H1 (cell line): Measurements from ENCODE around the gene MYBPC1. TPM values are rescaled to one million over a fixed set of nuclear protein-coding genes. Genes with fewer than 3 reads are reported as not detected.

Experiments used
- CTCF ChIA-PET: fragments of 300-600 bp; sonication (Branson Sonifier 250); formaldehyde crosslinking; loops from one replicate; lab custom pipeline; 2021; ENCODE audit not compliant: partially characterized antibody; lab: Charles Lee
- POLR2A ChIA-PET: fragments of 300-600 bp; sonication (Branson Sonifier 250); formaldehyde crosslinking; loops from one replicate; lab custom pipeline; 2021; ENCODE audit warnings: inconsistent platforms; ENCODE audit not compliant: partially characterized antibody; lab: Charles Lee
- DNase-seq, 2 experiments: peaks; one replicate each; pipeline versions ENCODE4 v3.0.0 to v3.0.0-alpha.2; 2010 to 2022; ENCODE audit warnings: low spot score in 2 of 2, low read depth in 1 of 2, mixed read lengths in 1 of 2
- FAIRE-seq: peaks from 2 replicates; lab custom pipeline; 2011; peaks lifted over from hg19 to GRCh38; lab: Jason Lieb, UNC
- H2AFZ ChIP-seq: 2 replicates; pipeline ENCODE4 v1.8.1; 2012; ENCODE audit warnings: low read length, inconsistent platforms
- H2AK5ac ChIP-seq: 2 replicates; pipeline ENCODE4 v1.6.1; 2013; ENCODE audit warnings: low read depth, low read length
- H2BK120ac ChIP-seq: replicated peaks from 2 replicates; pipeline ENCODE3; 2013; ENCODE audit warnings: low read depth, low read length, inconsistent platforms
- H2BK12ac ChIP-seq: 2 replicates; pipeline ENCODE4 v1.6.1; 2013; ENCODE audit warnings: low read depth, low read length
- H2BK15ac ChIP-seq: 2 replicates; pipeline ENCODE4 v1.6.1; 2013; ENCODE audit warnings: low read length
- H2BK20ac ChIP-seq: 2 replicates; pipeline ENCODE4 v1.6.1; 2013; ENCODE audit warnings: low read length
- H2BK5ac ChIP-seq: 2 replicates; pipeline ENCODE4 v1.6.1; 2013; ENCODE audit warnings: low read depth, low read length
- H3K14ac ChIP-seq: 2 replicates; pipeline ENCODE4 v1.6.1; 2013; ENCODE audit warnings: inconsistent platforms; ENCODE audit not compliant: insufficient read length
- H3K18ac ChIP-seq: 2 replicates; pipeline ENCODE4 v1.6.1; 2013; ENCODE audit warnings: low read length; ENCODE audit errors: extremely low read depth
- H3K23ac ChIP-seq: 2 replicates; pipeline ENCODE4 v1.6.1; 2013; ENCODE audit warnings: inconsistent platforms; ENCODE audit not compliant: insufficient read length
- H3K23me2 ChIP-seq: 2 replicates; pipeline ENCODE4 v1.6.1; 2013; ENCODE audit warnings: low read depth, low read length
- H3K27ac ChIP-seq: 2 replicates; pipeline ENCODE4 v1.6.1; 2011; ENCODE audit warnings: low read depth, low read length, inconsistent platforms
- H3K27me3 ChIP-seq, 4 experiments: replicated peaks in 1 of 4; 1 replicate in 1 of 4; 2 replicates in 3 of 4; pipeline versions ENCODE4 v1.6.1 to v1.8.1; 2011 to 2013; ENCODE audit warnings: low read length in 3 of 4, mild to moderate bottlenecking in 3 of 4, inconsistent platforms in 2 of 4, mixed read lengths in 2 of 4, moderate library complexity in 1 of 4; ENCODE audit not compliant: control insufficient read depth in 3 of 4, insufficient read depth in 3 of 4; ENCODE audit errors: extremely low read depth in 1 of 4
- H3K36me3 ChIP-seq, 4 experiments: 2 replicates each; pipeline versions ENCODE4 v1.6.1 to v1.8.1; 2011 to 2013; ENCODE audit warnings: mild to moderate bottlenecking in 4 of 4, low read length in 3 of 4, moderate library complexity in 2 of 4, control low read depth in 1 of 4, inconsistent platforms in 1 of 4; ENCODE audit not compliant: insufficient read depth in 4 of 4, control insufficient read depth in 2 of 4
- H3K4ac ChIP-seq: replicated peaks from 2 replicates; pipeline ENCODE3; 2013; ENCODE audit warnings: low read length, low read depth, mixed read lengths, inconsistent platforms; ENCODE audit not compliant: insufficient read length
- H3K4me1 ChIP-seq, 4 experiments: replicated peaks in 1 of 4; 1 replicate in 1 of 4; 2 replicates in 3 of 4; pipeline versions ENCODE4 v1.6.1 to v1.8.1; 2011 to 2013; ENCODE audit warnings: low read length in 3 of 4, inconsistent platforms in 2 of 4, mixed read lengths in 1 of 4; ENCODE audit not compliant: insufficient read depth in 4 of 4, control insufficient read depth in 3 of 4
- H3K4me2 ChIP-seq, 2 experiments: 2 replicates each; pipeline versions ENCODE4 v1.6.1 to v1.8.1; 2011 to 2013; ENCODE audit warnings: low read depth in 2 of 2, low read length in 2 of 2, control low read depth in 1 of 2, inconsistent platforms in 1 of 2, mild to moderate bottlenecking in 1 of 2; ENCODE audit not compliant: insufficient read depth in 1 of 2
- H3K4me3 ChIP-seq, 4 experiments: fragments of 200-600, 300-600 bp in 1 of 4; sonication (generic), shearing (Covaris generic), sonication (Bioruptor Twin) in 1 of 4; 2 replicates each; pipeline versions ENCODE4 v1.5.1 to v1.8.1; 2011 to 2016; ENCODE audit warnings: low read length in 4 of 4, low read depth in 3 of 4, control low read depth in 2 of 4, inconsistent platforms in 2 of 4, mild to moderate bottlenecking in 2 of 4, mixed read lengths in 1 of 4, moderate library complexity in 1 of 4; ENCODE audit not compliant: insufficient read depth in 2 of 4; ENCODE audit errors: extremely low read depth in 1 of 4
- H3K56ac ChIP-seq: replicated peaks from 2 replicates; pipeline ENCODE3; 2013; ENCODE audit warnings: low read depth, mild to moderate bottlenecking, mixed read lengths, low read length, inconsistent platforms; ENCODE audit not compliant: insufficient read length
- H3K79me1 ChIP-seq: 2 replicates; pipeline ENCODE4 v1.6.1; 2013; ENCODE audit warnings: low read depth, low read length, control low read depth
- H3K79me2 ChIP-seq, 2 experiments: 2 replicates each; pipeline versions ENCODE4 v1.6.1 to v1.8.1; 2012 to 2013; ENCODE audit warnings: low read length in 2 of 2, mild to moderate bottlenecking in 2 of 2, inconsistent platforms in 1 of 2; ENCODE audit not compliant: insufficient read depth in 2 of 2, control insufficient read depth in 1 of 2
- H3K9ac ChIP-seq, 4 experiments: replicated peaks in 1 of 4; 1 replicate in 1 of 4; 2 replicates in 3 of 4; pipeline versions ENCODE4 v1.6.1 to v1.8.1; 2011 to 2013; ENCODE audit warnings: low read depth in 3 of 4, low read length in 3 of 4, control low read depth in 2 of 4, mild to moderate bottlenecking in 2 of 4, moderate library complexity in 2 of 4, inconsistent platforms in 1 of 4; ENCODE audit errors: extremely low read depth in 1 of 4
- H3K9me3 ChIP-seq, 2 experiments: 2 replicates each; pipeline versions ENCODE4 v1.6.1 to v1.8.1; 2012 to 2013; ENCODE audit warnings: mild to moderate bottlenecking in 2 of 2, moderate library complexity in 2 of 2, control low read depth in 1 of 2, inconsistent platforms in 1 of 2, low read depth in 1 of 2, low read length in 1 of 2, mixed read lengths in 1 of 2; ENCODE audit not compliant: insufficient read depth in 2 of 2
- H4K20me1 ChIP-seq, 2 experiments: replicated peaks in 1 of 2; 2 replicates each; pipeline versions ENCODE3 to v1.8.1; 2011 to 2013; ENCODE audit warnings: inconsistent platforms in 2 of 2, low read length in 2 of 2, mild to moderate bottlenecking in 1 of 2; ENCODE audit not compliant: insufficient read depth in 2 of 2, control insufficient read depth in 1 of 2
- H4K5ac ChIP-seq: 2 replicates; pipeline ENCODE4 v1.6.1; 2013; ENCODE audit warnings: low read length, low read depth, mixed read lengths, inconsistent platforms; ENCODE audit not compliant: insufficient read length
- H4K8ac ChIP-seq: 2 replicates; pipeline ENCODE4 v1.8.0; 2013; ENCODE audit warnings: mild to moderate bottlenecking, moderate library complexity, low read length, inconsistent platforms; ENCODE audit not compliant: insufficient read depth; ENCODE audit errors: extremely low read depth
- H4K91ac ChIP-seq: replicated peaks from 2 replicates; pipeline ENCODE3; 2013; ENCODE audit warnings: low read length, mixed read lengths, inconsistent platforms; ENCODE audit not compliant: insufficient read length
- BACH1 ChIP-seq: IDR thresholded peaks from 2 replicates; pipeline ENCODE4 v1.6.1; 2012; ENCODE audit warnings: low read length, improper control_type of control experiment
- CEBPB ChIP-seq: IDR thresholded peaks from 2 replicates; pipeline ENCODE4 v1.6.1; 2012; ENCODE audit warnings: low read depth, low read length
- CHD2 ChIP-seq: IDR thresholded peaks from 2 replicates; pipeline ENCODE4 v1.6.1; 2012; ENCODE audit warnings: low read length, improper control_type of control experiment
- CTBP2 ChIP-seq: IDR thresholded peaks from 2 replicates; pipeline ENCODE4 v1.7.0; 2011; ENCODE audit warnings: borderline replicate concordance, mild to moderate bottlenecking, moderate library complexity, mixed read lengths, low read length; ENCODE audit not compliant: insufficient read depth, insufficient read length
- FOSL1 ChIP-seq: IDR thresholded peaks from 2 replicates; pipeline ENCODE4 v1.6.1; 2011; ENCODE audit warnings: mild to moderate bottlenecking, low read depth, low read length, moderate library complexity; ENCODE audit not compliant: insufficient read depth
- GTF2F1 ChIP-seq: IDR thresholded peaks from 2 replicates; pipeline ENCODE4 v1.6.1; 2012; ENCODE audit warnings: low read depth, low read length, improper control_type of control experiment, borderline replicate concordance
- NANOG ChIP-seq: IDR thresholded peaks from 2 replicates; pipeline ENCODE4 v1.6.1; 2011; ENCODE audit warnings: low read length, low read depth, mild to moderate bottlenecking, inconsistent platforms; ENCODE audit not compliant: insufficient read depth, poor library complexity, severe bottlenecking
- NRF1 ChIP-seq: IDR thresholded peaks from 2 replicates; pipeline ENCODE4 v1.6.1; 2011; ENCODE audit warnings: mild to moderate bottlenecking, low read depth, low read length, improper control_type of control experiment
- PHF8 ChIP-seq: fragments of 200-600 bp; sonication (generic); conservative IDR thresholded peaks from 2 replicates; pipeline ENCODE4 v1.7.1; 2012; ENCODE audit warnings: low read depth, mild to moderate bottlenecking, inconsistent platforms, low read length, moderate library complexity
- RXRA ChIP-seq: IDR thresholded peaks from 2 replicates; pipeline ENCODE4 v1.6.1; 2011; ENCODE audit warnings: low read depth, mild to moderate bottlenecking, low read length, moderate library complexity; ENCODE audit not compliant: insufficient read depth
- SIX5 ChIP-seq: IDR thresholded peaks from 2 replicates; pipeline ENCODE4 v1.6.1; 2011; ENCODE audit warnings: mild to moderate bottlenecking, low read depth, low read length
- SP4 ChIP-seq: IDR thresholded peaks from 2 replicates; pipeline ENCODE4 v1.6.1; 2012; ENCODE audit warnings: low read length, inconsistent platforms
- TAF7 ChIP-seq: optimal IDR thresholded peaks from 2 replicates; pipeline ENCODE3; 2011; ENCODE audit warnings: low read depth, mild to moderate bottlenecking, inconsistent platforms, low read length, moderate library complexity, borderline replicate concordance
- WGBS, 2 experiments: shearing (Covaris generic) in 1 of 2; methylation state at CpG; one replicate each; pipeline versions ENCODE4 v1.1.6 to v1.1.7; 2013 to 2015; ENCODE audit warnings: low lambda C conversion rate in 2 of 2, mixed read lengths in 2 of 2, inconsistent platforms in 1 of 2, low coverage in 1 of 2, missing lambda C conversion rate in 1 of 2; ENCODE audit not compliant: insufficient replicate concordance in 2 of 2, insufficient coverage in 1 of 2, insufficient read length in 1 of 2; ENCODE audit errors: extremely low coverage in 1 of 2, missing lambda C conversion rate in 1 of 2; 5-methylcytosine and 5-hydroxymethylcytosine counted together
- polyA plus RNA-seq, 7 experiments: library from polyadenylated mRNA; depleted of rRNA in 3 of 7; stranded (reverse) in 5 of 7; unstranded in 2 of 7; fragments of >200 nt in 5 of 7; fragments of 200-250 nt in 2 of 7; gene quantifications; 1 replicate in 5 of 7; 2 replicates in 1 of 7; 4 replicates in 1 of 7; pipeline versions ENCODE4 v1.2.1 to v1.2.3, GENCODE V29; 2011 to 2013; ENCODE audit warnings: missing spikeins in 2 of 7, mixed read lengths in 2 of 7
- total RNA-seq: library from RNA; stranded (reverse); fragmentation: NEBNext Ultra II Directional; extraction: Animal tissue kit (Norgen Biotek cat#: 25700); gene quantifications from 2 replicates; pipeline ENCODE4 v1.2.1, GENCODE V29; 2021
- TF ChIP-seq, protein P1 (sequence below): IDR thresholded peaks from 2 replicates; pipeline ENCODE4 v1.6.1; 2012; ENCODE audit warnings: low read length, inconsistent platforms

Gene MYBPC1
- total and polyA plus RNA-seq, 2 of the 8 experiments (the other 6 are each of a cell fraction or from before 2014, with no cell fraction given) = not detected

DNA sequence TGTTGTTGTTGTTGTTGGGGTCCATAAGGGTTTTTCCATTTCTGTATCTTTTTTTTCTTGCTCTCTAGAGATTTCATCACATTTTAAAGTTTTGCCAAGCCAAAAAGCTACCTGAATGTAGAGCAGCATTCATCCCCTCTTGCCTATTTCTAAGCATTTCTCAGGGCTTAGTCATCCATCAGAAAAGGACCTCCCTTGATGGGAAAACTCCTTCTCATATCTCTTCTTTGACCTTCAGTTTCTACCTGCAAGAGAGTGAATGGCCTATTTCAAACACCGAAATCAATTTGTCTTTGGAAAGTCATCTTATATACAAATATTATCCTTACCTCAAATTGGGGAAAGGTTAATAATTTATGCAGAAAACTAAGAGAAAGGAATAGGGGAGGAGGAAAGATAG is 4.5 kb downstream of the MYBPC1 start:
- Histone ChIP-seq H2BK5ac (no peak overlapping the region), H3K4ac (no peak overlapping the region), H3K9me3 (no peaks in the 10 kb centered on the region), H3K27ac (no peak overlapping the region), H3K4me1 (peaks cover 0 to 5% (median 4%) of the 10 kb centered on the region in 4 experiments; a peak in 4 of 7 replicates), H3K27me3 (no peaks in the 10 kb centered on the region), H3K14ac (no peak overlapping the region), H2BK120ac (no peak overlapping the region), H2BK12ac (no peak overlapping the region), H4K5ac (no peak overlapping the region), H3K4me2 (no peak overlapping the region), H4K8ac (no peak overlapping the region), H4K20me1 (no peaks in the 10 kb centered on the region), H3K23ac (no peak overlapping the region), H2AK5ac (no peak overlapping the region), H3K79me2 (no peaks in the 10 kb centered on the region), H2AFZ (no peak overlapping the region), H2BK15ac (no peak overlapping the region), H2BK20ac (no peak overlapping the region), H3K36me3 (no peaks in the 10 kb centered on the region), H3K18ac (no peak overlapping the region), H4K91ac (no peak overlapping the region), H3K79me1 (no peaks in the 10 kb centered on the region), H3K23me2 (no peaks in the 10 kb centered on the region), H3K4me3 (no peak overlapping the region), H3K56ac (no peak overlapping the region), H3K9ac (no peak overlapping the region)
- 86% methylated on average over 1 of the region's 1 CpG; no CpG with 5 or more reads in 1 of the 2 experiments for WGBS, 2 experiments
- DNase-seq (no peak), FAIRE-seq (no peak)
- POLR2A ChIA-PET = no interaction called here
- CTCF ChIA-PET = no interaction called here
- TF ChIP-seq CEBPB (no peak), FOSL1 (no peak), CTBP2 (no peak), NANOG (no peak), SP4 (no peak), TAF7 (no peak), PHF8 (no peak), NRF1 (no peak), SIX5 (no peak), BACH1 (no peak), RXRA (no peak), CHD2 (no peak), GTF2F1 (no peak)
- TF ChIP-seq, protein P1, sequence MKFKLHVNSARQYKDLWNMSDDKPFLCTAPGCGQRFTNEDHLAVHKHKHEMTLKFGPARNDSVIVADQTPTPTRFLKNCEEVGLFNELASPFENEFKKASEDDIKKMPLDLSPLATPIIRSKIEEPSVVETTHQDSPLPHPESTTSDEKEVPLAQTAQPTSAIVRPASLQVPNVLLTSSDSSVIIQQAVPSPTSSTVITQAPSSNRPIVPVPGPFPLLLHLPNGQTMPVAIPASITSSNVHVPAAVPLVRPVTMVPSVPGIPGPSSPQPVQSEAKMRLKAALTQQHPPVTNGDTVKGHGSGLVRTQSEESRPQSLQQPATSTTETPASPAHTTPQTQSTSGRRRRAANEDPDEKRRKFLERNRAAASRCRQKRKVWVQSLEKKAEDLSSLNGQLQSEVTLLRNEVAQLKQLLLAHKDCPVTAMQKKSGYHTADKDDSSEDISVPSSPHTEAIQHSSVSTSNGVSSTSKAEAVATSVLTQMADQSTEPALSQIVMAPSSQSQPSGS = no peak
